Ishikawa (cell line): ENCODE results near the gene BRICD5.

ENCODE experiments used
- CEBPB ChIP-seq: IDR thresholded peaks from 2 replicates; pipeline ENCODE4 v1.6.1; 2012
- CREB1 ChIP-seq: IDR thresholded peaks from 2 replicates; pipeline ENCODE4 v1.6.1; 2012; ENCODE audit warnings: low read depth
- EGR1 ChIP-seq: IDR thresholded peaks from 2 replicates; pipeline ENCODE4 v1.6.1; 2012
- EP300 ChIP-seq: IDR thresholded peaks from 2 replicates; pipeline ENCODE4 v1.6.1; 2012; ENCODE audit warnings: borderline replicate concordance
- FOXM1 ChIP-seq: IDR thresholded peaks from 2 replicates; pipeline ENCODE4 v1.6.1; 2012; ENCODE audit warnings: low read depth, borderline replicate concordance
- MAX ChIP-seq: IDR thresholded peaks from 2 replicates; pipeline ENCODE4 v1.6.1; 2012
- NFIC ChIP-seq: IDR thresholded peaks from 2 replicates; pipeline ENCODE4 v1.6.1; 2012
- RAD21 ChIP-seq: IDR thresholded peaks from 2 replicates; pipeline ENCODE4 v1.6.1; 2012; ENCODE audit warnings: low read depth
- REST ChIP-seq: IDR thresholded peaks from 2 replicates; pipeline ENCODE4 v1.6.1; 2012; ENCODE audit warnings: low read depth, mild to moderate bottlenecking
- TAF1 ChIP-seq: IDR thresholded peaks from 2 replicates; pipeline ENCODE4 v1.6.1; 2012; ENCODE audit warnings: low read depth, mild to moderate bottlenecking
- TCF12 ChIP-seq: IDR thresholded peaks from 2 replicates; pipeline ENCODE4 v1.6.1; 2012; ENCODE audit warnings: low read depth
- TEAD4 ChIP-seq: IDR thresholded peaks from 2 replicates; pipeline ENCODE4 v1.6.1; 2012
- USF1 ChIP-seq: IDR thresholded peaks from 2 replicates; pipeline ENCODE4 v1.6.1; 2012
- YY1 ChIP-seq: IDR thresholded peaks from 2 replicates; pipeline ENCODE4 v1.6.1; 2012; ENCODE audit warnings: low read depth
- ZBTB7A ChIP-seq: IDR thresholded peaks from 2 replicates; pipeline ENCODE4 v1.6.1; 2012; ENCODE audit warnings: low read depth

BRICD5 gene

GRCh38 chr16:2184962-2185361, 25.7 kb downstream of the BRICD5 start:
- TF ChIP-seq EGR1 (no peak), CEBPB (no peak), EP300 (no peak), TEAD4 (no peak), CREB1 (no peak), REST (no peak), YY1 (no peak), FOXM1 (no peak), RAD21 (no peak), USF1 (no peak), TAF1 (no peak), NFIC (no peak), ZBTB7A (no peak), MAX (no peak), TCF12 (no peak)

- TF ChIP-seq MAX (no peak), CREB1 (no peak), NFIC (no peak), ZBTB7A (no peak), CEBPB (no peak), FOXM1 (no peak), YY1 (no peak), TEAD4 (no peak), USF1 (no peak)
Observed at GRCh38 chr16:2184346-2184745, 26.3 kb downstream of the BRICD5 start.

- TF ChIP-seq USF1 (no peak), ZBTB7A (no peak), TEAD4 (no peak), RAD21 (no peak), NFIC (no peak), TAF1 (no peak), REST (no peak), YY1 (no peak), CEBPB (no peak), MAX (no peak), CREB1 (no peak), TCF12 (no peak), FOXM1 (no peak), EGR1 (no peak), EP300 (no peak)
Observed at GRCh38 chr16:2183671-2184070, 27.0 kb downstream of the BRICD5 start.

GRCh38 chr16:2181952-2182351, 28.7 kb downstream of the BRICD5 start:
- TF ChIP-seq TEAD4 (no peak), YY1 (no peak), CREB1 (no peak), TAF1 (no peak), ZBTB7A (no peak), MAX (no peak), USF1 (no peak), REST (no peak), FOXM1 (no peak), TCF12 (no peak), EP300 (no peak)
